NB4 (cell line): ENCODE data around the gene MME.

ENCODE experiments used
- CTCF ChIP-seq: IDR thresholded peaks from one replicate; pipeline ENCODE4 v1.5.1; 2012; ENCODE audit warnings: low read depth, low read length
- MAX ChIP-seq: IDR thresholded peaks from 2 replicates; pipeline ENCODE4 v1.6.1; 2011; ENCODE audit warnings: low read depth, low read length
- MYC ChIP-seq: IDR thresholded peaks from 2 replicates; pipeline ENCODE4 v1.6.1; 2011; ENCODE audit warnings: low read depth, low read length
- POLR2A ChIP-seq: IDR thresholded peaks from 2 replicates; pipeline ENCODE4 v1.6.1; 2011; ENCODE audit warnings: mild to moderate bottlenecking; ENCODE audit not compliant: insufficient read length; ENCODE audit errors: extremely low read depth

GRCh38 chr3:155047672-155048071, 32.4 kb upstream of the MME start:
- TF ChIP-seq CTCF (no peak), POLR2A (no peak), MAX (no peak), MYC (no peak)
